HG02943 (cell line): ENCODE measurements around the gene ATP1A4.
"Not testable (repeated sequence)": the region's sequence is repeated elsewhere in the genome, so short reads cannot be mapped to it uniquely, and the experiment has no call there.

Experiments
- ATAC-seq: cut with Tn5 transposase; IDR thresholded peaks from one replicate; pipeline ENCODE4 v1.9.1; 2021; ENCODE audit warnings: mild to moderate bottlenecking, low read depth, moderate library complexity; ENCODE audit not compliant: unreplicated experiment

The ATP1A4 gene

DNA sequence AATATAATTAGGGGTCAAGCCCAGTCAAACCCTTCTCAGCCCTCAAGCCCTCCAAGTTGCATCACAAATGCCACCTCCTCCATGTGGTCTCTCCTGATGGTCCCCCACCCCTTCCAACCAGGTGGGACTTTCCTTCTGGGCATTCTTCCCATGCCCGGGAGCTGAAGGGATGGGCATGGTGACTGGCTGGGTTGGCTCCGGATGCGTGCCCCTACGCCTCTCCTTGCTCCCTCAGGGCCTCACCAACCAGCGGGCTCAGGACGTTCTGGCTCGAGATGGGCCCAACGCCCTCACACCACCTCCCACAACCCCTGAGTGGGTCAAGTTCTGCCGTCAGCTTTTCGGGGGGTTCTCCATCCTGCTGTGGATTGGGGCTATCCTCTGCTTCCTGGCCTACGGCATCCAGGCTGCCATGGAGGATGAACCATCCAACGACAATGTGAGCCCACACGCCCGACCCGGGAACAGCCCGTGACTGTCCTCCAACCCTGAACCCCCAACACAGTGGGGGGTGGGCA, 28.4 kb upstream of the ATP1A4 start:
- no peak for ATAC-seq

DNA sequence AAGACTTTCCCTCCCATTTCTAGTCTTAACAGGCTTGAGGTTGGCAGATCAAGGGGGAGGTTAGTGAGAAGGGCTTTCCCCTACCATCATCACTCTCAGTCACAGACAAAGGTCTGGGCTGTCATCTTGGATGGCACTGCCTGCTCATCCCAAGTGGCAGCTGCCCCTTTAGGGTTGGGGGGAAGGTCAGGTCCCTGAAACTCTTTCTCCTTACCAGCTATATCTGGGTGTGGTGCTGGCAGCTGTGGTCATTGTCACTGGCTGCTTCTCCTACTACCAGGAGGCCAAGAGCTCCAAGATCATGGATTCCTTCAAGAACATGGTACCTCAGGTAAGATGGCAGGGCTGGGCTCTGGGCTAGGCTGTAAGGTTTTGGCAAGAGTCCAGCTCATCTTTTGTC, 27.7 kb upstream of the ATP1A4 start:
- ATAC-seq, result no peak

DNA sequence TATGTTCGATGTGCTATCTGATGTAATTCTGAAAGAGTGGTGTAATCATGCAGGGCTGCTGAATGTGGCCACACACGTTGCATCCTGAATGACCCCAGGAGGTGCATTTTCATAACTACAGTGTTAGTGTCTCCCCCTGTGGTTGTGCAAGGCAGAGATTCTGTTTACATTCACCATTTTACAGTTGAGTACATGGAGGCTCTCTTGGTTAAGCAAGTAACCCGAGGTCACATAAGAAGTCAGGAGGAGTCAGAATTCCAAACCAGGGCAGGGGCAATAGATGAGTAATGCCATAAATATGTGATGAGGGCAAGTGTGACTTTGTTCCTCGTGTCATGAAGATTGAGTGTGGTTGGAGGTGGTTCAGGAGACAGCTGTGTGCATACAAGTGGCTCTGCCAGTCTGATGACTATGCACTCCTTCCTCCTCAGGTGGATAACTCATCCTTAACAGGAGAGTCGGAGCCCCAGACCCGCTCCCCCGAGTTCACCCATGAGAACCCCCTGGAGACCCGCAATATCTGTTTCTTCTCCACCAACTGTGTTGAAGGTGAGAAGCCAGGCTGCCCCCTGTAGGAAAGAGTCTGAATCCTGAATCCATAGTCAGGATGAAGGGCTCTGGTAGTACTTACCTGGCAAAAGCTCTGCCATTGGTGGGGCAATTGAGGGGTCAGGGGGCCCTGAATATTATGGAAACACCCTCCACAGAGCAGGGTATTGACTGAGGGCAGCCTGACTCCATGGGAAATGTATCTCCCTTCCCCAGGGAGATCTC, 26.5 kb upstream of the ATP1A4 start:
- no peak for ATAC-seq

DNA sequence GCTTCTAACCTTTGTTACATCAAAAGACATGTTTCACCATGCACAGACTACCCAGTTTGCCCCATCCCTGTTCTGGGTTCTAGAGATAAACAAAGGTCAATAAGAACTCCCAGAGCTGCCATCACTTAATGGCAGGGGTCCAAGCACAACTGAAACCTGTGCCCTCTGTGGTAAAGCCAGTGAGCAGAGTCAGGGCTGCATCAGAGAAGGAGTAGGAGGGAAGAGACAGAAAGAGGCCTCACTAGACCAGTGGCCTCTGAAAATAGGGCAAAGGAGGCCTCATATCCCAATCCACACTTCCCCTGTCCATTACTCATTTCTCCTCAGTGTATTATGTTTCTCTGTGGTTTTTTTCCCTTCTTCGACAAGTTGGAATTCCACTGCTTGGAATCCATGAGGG, 25.7 kb upstream of the ATP1A4 start:
- no peak for ATAC-seq

DNA sequence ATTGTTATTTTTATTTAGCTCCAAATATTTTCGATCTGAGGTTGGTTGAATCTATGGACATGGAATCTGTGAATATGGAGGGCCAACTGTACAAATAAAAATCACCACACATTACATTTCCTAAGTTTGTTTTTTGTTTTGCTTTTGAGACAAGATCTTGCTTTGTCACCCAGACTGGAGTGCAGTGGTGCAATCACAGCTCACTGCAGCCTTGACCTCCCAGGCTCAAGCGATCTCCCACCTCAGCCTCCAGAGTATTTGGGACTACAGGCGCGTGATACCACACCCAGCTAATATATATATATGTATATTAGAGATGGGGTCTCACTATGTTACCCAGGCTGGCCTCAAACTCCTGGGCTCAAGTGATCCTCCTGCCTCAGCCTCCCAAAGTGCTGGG, 25.1 kb upstream of the ATP1A4 start:
- not testable (repeated sequence) for ATAC-seq

DNA sequence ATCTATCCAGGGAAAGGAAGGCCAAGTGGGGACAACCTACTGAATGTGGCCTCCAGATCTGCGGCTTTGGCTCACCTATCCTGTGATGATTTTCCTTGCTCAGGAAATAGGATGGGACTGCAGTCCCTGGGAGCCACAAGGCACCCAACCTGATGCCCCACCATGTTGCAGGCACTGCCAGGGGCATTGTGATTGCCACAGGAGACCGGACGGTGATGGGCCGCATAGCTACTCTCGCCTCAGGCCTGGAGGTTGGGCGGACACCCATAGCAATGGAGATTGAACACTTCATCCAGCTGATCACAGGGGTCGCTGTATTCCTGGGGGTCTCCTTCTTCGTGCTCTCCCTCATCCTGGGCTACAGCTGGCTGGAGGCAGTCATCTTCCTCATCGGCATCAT, 24.0 kb upstream of the ATP1A4 start:
- ATAC-seq, result no peak

DNA sequence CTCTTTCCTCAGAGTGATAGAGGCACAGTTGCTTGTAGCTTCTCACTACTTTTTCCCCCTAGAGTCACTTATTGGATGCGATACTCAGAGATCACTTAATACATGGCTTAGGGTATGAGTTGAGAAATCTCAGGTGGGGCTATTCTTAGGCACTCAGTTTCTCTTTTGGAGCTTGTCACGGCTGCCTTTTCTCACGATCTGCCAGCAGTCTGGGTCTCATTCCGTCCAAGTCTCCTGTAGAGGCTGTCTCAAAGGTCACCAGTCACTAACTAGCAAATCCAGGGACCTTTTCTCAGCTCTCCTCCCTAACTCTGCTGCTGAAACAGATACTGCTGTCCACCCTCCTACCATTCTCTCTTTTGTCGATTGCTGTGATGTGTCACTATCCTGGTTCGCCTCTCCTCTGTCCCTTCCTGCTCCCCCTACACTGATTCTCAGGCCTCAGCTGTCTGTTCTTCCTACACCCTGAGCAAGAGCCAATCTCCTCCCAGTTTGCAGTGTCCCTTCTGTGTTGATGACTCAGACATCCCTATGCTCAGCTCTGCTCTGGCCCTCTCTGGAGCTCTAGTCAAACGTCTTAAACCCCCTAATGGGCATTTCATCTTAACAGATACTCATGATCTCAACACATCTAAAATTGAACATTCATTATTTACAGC, 23.4 kb upstream of the ATP1A4 start:
- ATAC-seq, result no peak

DNA sequence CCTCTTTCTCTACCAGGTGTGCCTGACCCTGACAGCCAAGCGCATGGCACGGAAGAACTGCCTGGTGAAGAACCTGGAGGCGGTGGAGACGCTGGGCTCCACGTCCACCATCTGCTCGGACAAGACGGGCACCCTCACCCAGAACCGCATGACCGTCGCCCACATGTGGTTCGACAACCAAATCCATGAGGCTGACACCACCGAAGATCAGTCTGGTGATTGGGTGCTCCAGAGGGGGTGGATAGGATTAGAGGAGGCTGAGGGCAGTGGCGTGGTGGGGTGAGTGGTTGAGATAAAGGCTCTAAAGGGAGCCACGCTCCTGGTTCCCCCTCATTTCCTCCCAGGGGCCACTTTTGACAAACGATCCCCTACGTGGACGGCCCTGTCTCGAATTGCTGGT, 22.8 kb upstream of the ATP1A4 start:
- no peak for ATAC-seq

DNA sequence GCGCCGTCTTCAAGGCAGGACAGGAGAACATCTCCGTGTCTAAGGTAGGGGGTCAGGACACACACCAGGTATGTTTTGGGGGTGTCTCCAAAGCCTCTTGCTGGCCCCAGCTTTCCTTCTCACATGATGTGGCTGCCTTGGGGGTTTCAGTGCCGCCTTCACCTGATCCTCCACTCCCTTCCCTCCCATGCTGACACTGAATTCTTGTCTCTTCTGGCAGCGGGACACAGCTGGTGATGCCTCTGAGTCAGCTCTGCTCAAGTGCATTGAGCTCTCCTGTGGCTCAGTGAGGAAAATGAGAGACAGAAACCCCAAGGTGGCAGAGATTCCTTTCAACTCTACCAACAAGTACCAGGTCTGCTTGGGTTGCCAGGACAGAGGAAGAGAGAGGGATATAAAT, 22.4 kb upstream of the ATP1A4 start:
- ATAC-seq, result no peak

DNA sequence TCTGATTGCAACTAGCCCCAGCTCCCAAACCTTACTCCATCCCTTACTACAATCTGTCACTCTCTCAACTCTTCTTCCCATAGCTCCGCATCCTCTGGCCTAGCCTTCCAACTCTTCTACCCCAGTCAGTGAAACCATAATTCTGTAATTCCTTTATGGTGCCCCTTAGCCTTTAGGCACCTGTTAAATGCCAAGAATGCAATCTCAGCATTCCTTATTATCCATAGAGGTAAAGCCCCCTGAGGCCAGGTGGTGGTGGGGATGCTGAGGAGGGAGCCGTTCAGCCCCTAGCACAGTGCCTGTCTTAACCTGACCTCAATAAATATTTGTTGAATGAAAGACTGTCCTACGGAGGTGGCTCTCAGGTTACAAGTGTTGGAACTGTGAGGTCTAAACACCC, 21.8 kb upstream of the ATP1A4 start:
- ATAC-seq, result no peak

DNA sequence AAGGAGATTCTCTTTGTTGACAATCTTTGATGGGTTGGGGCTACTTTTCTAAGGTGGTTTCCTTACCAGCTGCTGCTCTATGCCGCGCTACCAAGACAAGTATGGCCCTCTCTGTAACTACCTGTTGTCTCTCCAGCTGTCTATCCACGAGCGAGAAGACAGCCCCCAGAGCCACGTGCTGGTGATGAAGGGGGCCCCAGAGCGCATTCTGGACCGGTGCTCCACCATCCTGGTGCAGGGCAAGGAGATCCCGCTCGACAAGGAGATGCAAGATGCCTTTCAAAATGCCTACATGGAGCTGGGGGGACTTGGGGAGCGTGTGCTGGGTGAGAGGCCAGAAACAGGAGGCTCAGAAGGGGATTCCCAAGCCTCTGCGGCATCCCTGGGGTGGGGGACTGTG, 21.4 kb upstream of the ATP1A4 start:
- no peak for ATAC-seq

DNA sequence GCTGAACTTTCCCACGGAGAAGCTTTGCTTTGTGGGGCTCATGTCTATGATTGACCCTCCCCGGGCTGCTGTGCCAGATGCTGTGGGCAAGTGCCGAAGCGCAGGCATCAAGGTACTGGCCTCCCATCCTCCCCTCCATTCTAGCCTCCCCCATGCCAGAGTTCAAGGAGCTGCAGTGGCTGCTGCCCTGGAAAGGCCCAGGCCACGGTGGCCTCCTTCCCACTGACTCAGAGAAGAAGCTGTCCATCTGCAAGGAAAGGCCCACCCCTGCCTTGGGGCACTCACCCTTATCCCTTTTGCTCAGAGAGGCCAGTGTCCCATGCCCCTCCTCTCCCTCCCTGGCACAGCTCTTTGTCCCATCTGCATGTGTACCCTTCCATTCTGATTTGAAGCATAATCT, 20.9 kb upstream of the ATP1A4 start:
- ATAC-seq, result no peak

DNA sequence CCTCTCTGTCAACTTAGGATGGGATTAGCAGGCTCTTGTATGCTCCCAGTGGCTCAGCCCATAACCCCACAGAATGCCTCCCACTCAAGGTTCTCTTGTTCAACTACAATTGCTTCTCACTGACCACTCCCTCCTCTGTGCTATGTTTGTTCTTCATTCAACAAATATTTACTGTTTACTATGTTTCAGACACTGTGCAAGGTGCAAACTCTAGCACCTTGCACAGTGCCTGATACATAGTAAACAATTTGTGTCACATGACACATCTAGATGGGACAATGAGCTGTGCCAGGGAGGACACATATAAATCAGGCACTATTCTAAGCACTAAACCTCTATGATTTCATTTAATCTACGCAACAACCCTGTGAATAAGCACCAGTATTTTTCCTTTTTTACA, 20.5 kb upstream of the ATP1A4 start:
- ATAC-seq, result no peak

DNA sequence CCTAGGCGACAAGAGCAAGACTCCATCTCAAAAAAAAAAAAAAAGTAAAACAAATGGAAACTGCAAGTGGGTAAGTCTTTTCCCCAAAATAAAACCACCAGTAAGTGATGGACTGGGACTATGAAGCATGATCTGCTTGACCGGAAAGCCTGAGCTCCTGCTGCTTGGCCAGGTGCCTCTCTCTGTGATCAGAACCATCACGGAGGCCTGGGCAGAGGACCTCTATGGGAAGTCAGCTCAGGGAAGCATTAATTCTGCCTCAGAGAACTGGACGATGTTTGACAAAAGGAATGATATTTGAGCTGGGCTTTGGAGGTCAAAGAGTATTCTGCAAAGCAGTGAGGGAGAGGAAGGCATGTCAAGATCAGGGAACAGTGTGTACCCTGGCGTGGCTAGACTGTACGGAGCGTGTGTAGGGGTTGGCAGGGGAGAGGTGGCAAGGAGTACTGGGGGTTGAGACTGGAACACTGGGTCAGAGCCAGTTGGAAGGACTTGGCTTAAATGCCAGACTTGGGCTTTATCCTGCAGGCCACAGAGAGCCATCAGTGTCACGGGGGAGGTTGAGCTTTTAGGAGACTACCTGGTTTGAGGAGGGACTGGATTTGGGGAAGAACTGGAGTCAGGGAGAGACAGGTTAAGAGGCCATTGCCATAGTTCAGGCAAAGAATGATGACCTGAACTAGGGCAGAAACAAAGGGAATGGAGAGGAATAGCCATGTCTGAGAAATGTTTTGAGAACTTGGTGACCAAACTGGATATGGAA, 19.4 kb upstream of the ATP1A4 start:
- ATAC-seq, result no peak

DNA sequence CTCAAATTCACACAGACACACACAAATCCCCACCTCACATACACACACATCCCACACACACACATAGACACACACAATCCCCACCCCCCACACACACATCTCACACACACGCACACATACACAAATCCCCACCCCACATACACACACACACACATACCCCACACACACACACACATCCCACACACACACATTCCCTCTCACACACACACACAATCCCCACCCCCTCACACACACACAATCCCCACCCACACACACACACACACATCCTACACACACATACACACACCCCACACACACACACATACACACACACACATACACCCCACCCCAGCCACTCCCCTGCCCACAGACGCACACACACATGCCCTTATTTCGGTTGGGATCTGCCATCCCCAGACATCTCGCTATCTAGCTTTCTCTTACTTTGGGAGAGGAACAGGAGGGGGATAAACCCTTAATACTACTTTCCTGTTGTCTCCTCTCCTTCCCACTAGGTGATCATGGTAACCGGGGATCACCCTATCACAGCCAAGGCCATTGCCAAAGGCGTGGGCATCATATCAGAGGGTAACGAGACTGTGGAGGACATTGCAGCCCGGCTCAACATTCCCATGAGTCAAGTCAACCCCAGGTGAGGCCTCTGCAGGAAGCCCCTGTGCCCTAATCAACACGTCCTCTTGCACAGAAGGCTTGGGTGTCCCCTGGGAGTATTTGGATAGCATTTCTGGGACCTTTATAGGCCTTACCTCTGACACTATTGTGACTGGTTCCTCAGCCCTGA, 17.2 kb upstream of the ATP1A4 start:
- ATAC-seq, result no peak

DNA sequence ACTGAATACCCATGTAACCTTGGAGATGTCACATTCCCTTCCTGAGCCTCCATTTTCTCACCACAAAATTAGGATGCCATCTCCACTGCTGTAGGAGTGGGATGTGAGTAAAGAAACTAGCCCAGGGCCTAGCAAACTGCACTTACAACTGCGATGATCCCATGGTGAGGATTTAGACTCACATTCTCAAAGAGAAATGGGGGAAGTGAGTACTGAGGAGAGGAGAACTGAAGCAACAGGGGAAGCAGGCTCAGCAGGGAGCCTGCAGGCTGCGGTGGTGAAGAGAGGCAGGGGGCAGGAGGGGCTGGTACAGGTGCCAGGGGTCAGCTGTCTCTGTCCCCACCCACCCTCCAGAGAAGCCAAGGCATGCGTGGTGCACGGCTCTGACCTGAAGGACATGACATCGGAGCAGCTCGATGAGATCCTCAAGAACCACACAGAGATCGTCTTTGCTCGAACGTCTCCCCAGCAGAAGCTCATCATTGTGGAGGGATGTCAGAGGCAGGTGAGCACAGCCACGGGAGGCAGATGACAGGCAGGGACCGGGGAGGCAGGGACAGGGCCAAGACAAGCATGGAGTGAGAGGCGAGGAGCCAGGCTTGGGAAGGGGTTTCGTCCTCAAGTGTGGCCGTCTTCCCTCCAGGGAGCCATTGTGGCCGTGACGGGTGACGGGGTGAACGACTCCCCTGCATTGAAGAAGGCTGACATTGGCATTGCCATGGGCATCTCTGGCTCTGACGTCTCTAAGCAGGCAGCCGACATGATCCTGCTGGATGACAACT, 16.4 kb upstream of the ATP1A4 start:
- ATAC-seq, result no peak

DNA sequence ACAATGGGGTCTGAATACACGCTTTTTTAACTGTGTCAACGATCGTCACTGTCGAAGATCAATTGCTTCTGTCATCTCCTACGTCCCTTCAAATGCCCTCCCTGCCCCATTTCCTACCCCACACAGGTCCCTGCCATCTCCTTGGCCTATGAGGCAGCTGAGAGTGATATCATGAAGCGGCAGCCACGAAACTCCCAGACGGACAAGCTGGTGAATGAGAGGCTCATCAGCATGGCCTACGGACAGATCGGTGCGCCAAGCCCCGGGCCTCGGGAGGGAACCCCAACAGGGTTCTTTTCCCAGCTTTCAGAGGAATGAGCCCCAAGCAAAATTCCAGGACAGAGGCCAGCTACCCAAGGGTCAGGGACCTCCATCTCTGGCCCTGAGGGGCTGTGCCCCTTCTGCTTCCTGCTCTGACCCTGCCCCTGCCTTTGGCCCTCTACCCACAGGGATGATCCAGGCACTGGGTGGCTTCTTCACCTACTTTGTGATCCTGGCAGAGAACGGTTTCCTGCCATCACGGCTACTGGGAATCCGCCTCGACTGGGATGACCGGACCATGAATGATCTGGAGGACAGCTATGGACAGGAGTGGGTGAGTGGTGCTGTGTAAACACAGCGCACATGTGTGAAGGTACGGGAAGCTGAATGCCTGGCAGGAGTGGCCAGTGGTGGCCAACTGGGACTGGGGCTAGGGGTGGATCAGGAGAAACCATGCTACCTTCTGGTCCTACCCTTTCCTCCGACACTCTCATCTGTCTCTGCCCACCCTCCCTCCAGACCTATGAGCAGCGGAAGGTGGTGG, 15.1 kb upstream of the ATP1A4 start:
- ATAC-seq, result no peak

DNA sequence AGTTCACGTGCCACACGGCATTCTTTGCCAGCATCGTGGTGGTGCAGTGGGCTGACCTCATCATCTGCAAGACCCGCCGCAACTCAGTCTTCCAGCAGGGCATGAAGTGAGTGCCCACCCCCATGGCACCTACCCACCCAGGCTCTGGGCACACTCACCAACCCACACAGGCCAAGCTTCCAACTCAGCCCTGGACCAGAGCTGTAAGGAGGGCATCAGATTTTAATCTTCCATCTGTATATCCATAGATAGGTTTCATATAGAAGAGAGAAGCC, 14.5 kb upstream of the ATP1A4 start:
- no peak for ATAC-seq

DNA sequence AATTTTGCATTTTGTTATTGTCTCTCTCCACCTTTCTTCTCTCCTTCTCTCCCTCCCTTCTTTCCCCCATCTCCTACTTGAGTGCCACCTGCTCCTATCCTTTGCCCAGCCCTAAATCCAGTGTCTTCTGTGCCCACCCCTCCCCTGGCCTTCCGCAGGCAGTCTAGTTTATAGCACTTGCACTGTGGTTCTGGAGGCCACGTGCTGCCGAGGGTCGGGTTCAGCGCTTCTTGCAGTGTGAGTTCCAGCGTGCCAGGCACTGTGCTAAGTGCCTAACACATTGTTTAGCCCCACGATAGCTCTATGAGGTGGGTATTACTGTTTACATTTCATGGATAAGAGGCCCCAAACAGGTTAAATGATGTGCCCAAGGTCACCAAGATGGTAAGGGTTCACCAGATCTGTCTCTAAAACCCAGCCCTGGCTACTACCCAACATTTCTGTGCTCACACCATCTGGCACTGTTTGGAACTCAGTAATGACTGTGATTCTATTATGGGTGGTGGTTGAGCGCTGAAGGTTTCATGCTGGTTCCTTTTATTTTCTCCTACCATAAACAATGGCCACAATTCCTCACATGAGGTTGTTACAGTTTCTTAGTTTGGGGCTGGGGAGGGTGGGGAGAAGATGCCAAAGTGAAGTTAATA, 14.1 kb upstream of the ATP1A4 start:
- no peak for ATAC-seq
